UCSD-AML1 (cell line): ENCODE data around the gene SHB.

ENCODE experiments used
- DNase-seq: peaks from one replicate; lab custom pipeline; 2025; ENCODE audit not compliant: unreplicated experiment; lab: John Stamatoyannopoulos, UW

SHB gene

DNA sequence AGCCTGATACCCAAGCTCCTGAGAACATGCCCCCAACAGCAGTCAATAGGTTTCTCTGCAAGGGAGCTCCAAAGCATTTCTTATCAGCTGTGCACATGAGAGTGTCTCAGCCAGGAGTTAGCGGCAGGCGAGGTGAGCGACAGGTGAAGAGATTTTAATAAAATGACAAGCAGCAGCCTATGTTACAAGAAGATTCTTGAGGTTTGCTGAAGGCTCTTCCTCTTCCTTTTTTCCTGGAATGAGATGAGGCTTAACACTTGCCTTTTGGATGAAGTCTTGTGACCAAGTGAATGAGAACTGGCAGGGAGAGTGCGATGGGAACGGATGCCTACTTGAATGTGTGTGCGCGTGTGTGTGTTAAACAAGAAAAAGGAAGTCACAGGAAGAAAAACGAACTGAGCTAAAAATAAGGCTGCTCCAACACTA lies 76.1 kb downstream of the SHB start:
- peak; percentile 43 for DNase-seq

DNA sequence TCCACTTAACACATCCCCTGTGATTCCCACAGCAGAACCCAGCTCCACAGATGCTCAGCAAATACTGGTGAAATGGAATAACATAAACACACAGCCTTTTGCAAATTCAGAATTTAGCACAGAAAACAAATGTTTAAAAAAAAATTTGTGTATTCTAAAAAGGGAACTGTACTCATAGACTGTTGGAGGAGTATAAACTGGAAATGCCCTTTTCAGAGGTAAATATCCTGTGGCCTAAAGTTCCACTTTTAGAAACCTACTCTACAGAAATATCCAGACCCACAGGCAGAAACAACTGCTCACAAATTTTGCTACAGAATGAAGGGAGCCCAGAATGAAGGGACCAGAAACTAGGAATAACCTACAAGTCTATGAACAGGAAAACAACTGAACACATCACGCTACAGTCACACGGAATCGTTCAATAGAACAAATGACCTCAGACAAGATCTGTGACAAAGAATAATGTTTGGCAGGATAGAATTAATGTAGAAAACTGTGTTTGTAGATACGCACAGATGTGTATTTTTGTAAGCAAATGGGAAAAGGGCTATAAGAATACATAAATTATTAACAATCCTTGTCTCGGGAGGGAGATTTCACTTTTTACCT lies 78.5 kb downstream of the SHB start:
- DNase-seq = no peak

DNA sequence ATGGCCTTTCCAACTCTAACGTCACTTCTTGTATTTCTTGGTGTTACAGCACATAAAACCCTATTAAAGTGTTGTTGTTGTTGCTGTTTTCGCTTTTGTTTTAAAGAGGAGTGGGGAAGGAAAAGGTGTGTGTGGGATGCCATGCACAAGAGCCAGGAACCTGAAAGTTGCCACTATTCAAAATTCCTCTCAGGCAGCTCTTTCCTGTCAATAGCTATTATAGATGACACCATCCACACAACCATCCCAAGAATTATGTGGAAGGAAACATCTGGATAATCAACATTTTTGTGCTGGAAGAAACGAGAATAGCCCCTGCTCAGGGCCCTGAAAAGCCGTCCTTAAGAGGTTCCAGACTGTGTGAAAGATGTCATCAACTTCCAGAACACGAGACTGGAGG lies 79.3 kb downstream of the SHB start:
- no peak for DNase-seq

DNA sequence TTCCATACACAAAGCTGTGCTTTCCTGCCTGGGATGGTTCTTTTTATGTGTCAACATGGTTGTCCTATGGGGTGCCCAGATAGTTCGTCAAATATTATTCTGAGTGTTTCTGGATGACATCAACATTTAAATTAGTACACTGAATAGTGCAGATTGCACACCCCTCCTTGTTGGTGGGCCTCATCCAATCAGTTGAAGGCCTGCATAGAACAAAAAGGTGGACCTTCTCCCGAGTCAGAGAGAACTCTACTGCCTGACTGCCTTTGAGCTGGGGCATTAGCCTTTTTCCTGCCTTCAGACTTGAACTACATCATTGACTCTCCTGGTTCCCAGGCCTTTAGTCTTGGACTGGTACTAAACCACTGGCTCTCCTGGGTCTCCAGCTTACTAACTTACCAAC lies 80.4 kb downstream of the SHB start:
- DNase-seq = no peak

DNA sequence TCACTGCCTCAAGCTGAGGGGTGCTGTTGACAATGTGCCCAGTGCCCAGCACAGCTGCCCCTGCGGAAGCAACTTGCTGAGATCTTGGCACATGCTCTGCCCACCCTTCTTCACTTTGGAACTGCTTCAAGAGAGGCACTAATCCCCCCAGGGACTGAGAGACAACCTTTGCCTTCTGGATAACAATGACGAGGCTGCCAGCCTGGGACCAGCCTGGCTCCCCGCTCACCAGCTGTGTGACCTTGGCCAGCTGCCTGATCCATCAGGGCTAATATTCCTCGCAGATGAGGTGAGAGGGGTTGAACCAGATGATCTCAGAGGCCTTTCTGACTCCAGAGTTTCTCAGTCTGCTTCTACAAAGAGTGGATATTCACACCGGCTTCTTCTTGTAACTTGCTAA lies 81.0 kb downstream of the SHB start:
- no peak for DNase-seq

DNA sequence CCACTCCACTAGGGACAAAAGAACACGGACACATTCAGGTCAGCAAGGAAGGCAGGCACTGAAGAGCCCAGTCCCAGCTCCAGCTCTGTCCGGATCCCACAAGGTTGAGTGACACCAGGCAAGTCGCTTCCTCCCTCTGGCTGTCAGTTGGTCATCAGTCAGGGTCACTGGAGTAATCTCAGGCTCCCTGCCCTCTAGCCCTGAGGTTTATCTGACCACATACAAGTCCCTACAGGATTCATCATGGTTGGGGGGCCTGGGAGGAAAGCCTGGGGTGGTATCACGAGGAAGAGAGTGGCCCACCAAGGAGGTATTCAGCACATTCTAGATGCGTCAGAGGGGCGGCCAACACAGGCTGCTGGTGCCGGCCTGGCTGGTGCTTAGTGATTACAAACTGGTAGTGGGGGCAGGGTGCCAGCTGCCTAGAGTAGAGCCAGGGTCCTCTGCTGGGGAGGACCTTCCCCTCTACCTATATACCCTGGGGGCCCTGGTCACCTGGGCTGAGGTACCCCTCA lies 81.5 kb downstream of the SHB start:
- no peak for DNase-seq

DNA sequence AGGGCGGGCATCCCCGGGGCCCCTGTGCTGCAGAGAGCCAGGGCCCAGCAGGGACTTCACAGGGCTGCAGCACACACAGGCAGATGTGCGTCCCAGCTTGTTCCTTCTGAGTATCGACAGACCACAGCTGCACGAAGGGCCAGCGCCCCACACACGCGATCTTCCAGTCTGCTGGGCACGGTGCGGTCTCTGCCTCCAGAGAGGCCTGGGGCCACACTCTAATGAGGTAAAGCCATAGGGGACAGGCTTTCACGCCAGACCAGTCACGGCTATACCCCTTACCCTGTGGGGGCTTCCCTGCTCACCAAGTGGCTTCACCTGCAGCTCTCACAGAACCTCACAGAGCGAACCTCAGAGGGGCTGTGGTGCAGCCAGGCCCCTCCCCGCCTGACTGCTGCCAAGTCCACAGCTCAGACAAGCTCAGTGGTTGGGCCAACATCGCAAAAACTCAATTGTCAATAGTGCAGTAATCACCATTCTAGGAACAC lies 82.2 kb downstream of the SHB start:
- DNase-seq = no peak

DNA sequence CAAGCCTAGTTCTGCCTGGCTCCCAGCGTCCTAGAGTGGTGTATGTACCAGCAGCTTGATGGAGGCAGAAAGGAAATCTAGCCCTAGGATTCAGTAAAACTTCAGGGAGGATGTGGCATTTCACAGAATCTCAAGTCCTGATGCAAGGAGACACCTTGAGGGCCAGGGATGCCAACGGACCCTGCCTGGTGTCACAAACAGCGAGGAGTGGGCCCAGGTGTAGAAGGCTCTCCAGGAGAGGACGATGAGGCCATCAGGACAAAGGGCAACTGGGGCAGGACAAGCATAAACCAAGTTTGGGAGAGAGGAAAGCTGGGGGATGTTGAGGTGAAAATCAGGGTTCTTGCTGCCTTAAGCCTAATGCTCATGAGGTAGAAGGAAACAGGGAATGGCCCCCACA lies 83.0 kb downstream of the SHB start:
- no peak for DNase-seq

DNA sequence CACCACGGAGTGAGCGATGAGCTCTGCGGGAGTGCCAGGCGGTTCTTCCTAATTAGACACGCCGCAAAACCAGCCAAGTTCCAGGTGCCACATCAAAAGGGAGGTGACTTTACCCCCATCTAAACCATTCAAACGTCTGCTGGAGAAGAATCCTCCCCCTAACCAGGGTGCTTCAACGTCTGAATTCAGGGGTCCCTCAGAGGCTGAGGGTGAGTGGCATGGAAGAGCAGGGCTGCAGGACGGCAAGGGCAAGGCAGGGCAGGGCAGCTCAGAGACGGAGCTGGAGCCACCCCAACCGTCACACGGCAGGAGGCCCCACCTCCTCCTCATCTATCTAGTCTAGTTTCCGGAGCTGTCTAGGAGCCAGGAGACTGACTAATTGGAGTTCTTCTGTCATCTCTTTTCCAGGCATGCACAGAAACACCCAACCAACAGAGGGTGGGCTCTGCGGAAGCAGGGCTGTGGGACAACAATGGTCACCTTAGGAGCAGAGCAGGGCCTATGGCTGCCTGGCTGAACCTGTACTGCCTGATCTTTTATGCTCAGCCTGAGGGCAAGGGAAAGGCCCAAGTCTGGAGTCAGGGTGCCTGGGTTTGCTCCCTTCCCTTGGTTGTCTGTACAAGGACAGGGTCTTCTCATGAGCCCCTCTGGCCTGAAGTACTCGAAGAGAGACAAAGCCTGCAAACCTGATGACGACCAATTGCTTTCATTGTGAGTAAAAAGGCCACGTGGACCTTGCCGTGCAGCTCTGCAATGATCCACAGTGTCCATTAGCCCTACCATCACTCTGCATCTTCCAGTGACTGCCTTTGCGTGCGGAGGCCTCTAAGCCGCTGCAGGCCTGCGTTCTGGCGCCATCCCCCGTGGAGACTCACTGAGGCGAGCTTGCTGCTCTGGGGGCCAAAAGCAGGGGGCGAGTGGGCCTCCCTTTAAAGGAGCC lies 84.1 kb downstream of the SHB start:
- no peak for DNase-seq

DNA sequence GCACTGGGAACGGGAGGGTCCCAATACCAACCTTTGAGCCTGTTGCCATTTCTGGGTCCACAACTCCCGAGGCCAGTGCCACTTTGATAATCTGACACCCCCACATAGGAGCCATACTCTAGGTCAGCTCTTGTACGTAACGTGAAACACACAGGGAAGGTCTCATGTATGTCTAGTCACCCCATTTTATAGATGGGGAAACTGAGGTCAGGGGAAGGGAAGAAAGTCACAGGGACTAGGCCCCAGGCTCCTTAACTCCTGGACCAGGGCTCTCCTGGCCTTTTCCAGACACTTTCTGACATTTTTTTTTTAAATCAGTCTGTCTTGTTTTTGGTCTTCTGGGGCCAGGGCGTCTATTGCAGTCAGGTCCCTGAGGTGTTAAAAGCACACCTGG lies 84.8 kb downstream of the SHB start:
- no peak for DNase-seq

DNA sequence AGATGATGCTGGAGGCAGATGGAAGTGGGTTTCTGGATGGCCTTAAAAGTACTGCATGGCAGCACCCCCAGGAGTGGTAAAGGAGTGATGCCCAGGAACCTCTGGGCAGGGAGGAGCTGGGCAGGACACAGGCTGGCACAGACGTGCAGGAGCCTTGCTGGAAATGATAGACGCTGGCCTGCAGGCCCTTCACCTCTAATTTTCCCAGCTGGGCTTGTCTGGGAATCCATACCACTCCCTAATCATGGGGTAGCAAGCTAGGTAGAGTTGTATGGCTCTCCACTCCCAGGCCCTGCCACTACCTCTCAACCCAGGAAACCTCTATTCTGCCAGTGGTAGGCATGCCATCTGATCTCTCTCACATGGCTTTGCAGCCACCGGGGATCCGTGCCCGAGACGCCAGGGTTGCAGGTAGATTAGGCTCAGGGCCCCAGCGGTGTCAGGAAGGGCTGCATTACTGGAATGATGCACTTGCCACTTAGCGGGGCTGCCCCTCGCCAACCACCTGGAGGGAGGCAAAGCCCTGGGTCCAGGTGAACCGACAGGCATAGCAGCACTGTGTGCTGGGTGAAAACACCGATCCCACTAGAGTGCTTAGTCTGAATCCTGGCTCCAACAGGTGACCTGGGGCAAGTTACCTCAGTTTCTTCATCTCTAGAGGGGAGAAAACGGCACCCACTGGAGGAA lies 85.5 kb downstream of the SHB start:
- no peak for DNase-seq

DNA sequence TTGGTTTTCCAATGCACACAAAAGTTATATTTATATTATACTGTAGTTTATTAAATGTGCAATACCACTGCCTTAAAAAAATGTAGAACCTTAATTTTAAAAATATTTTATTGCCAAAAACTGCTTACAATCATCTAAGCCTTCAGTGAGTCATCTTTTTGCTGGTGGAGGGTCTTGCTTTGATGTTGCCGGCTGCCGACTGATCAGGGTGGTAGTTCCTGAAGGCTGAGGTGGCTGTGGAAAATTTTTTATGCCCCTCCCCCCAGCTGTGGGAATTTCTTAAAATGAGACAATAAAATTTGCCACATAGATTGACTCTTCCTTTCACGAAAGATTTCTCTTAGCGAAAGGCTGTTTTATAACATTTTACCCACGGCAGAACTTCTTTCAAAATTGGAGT lies 89.2 kb downstream of the SHB start:
- no peak for DNase-seq

DNA sequence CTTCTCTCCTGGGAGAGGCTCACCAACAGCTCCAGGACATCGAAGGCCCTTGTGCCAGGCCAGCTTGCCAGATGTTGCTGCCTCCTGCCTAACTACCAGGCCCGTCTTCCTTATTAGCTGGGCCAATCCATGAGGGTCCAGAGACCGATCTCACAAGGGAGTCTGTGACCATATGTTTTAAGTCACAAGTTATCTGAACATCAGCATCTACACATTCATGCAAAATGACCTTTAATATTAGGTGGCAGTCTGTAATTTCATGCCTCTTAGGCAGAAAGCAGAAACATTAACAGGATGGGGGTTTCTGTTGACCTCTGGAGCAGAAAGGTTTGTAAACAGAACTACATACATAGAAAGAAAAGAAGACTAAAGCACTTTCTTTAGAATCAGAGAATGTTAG lies 90.0 kb downstream of the SHB start:
- no peak for DNase-seq

DNA sequence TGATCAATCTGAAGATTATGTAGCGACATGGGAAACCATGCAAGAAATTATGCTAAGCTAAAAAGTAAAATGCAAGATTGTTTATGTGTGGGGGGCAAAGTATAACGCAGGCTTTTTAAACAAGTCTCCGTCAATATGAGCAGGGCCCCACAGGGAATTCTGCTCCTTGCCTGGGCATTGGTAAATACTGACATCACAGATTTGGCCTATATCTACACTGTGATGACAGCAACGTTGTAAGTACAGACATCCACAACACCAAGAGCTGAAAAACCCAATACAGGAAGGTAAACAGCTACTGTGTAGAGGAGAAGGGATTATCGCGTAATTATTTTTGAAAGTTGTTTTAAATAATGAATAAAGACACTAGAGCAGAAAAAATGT lies 90.6 kb downstream of the SHB start:
- no peak for DNase-seq

DNA sequence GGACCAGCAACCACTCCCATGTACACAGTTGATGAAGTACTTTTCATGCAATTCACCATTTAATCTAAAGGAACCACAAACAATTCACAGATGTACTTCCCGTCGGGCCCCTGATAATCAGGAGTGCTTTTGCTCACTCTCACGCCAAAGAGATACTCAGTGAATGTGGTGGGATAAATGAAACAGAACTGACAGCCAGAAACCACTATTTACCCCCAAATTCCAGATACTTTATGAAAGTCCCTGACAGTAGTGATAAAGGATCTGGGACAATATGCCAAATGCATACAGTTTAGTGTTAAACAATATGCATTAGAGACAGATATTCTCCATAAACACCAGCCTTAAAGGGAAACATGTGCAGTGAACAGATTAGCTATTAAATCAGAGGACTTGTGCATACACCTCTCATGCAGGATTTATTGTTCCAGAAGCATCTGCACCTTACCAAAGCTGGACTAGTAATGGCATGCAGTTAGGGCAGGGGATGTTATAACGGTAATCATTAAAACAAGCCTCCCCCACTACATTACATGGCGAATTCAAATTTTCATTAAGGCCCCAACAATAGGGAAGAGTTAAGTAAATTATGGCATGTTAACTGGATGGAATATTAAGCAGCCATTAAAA lies 91.1 kb downstream of the SHB start:
- no peak for DNase-seq

DNA sequence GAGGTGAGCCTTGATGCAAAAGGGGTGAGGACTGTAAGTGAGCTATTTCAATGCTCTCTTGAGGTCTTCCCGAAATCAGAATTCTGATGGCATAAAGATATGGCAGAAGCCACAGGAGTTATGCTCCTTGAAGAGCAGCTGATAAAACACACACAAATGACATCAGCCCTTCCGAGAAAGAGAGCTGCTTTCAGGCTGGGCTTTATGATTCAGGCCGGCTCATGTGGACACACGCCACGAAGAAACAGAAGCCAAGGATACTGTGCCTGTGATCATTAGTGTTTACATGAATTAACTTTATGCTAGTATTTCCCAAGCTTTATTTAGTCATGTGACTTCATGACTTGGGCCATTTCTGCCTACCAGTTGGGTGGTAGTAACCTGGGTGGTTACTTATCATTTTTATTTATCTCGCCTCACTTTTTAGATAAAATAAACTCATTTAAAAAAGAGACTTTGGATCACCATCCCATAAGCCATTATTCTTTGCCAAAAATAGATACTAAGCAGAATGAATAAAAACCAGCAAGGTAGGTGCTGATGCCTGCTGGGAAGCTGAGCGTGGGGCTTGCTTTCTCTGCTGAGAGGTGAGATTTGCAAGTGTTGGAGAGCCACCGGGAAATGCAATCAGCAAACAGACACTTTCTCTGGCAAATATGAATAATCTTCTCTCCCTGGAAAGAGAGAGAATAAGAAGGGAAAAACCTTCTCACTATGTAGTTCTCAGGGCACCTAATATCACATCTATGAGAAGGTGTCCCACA lies 92.1 kb downstream of the SHB start:
- DNase-seq = no peak

DNA sequence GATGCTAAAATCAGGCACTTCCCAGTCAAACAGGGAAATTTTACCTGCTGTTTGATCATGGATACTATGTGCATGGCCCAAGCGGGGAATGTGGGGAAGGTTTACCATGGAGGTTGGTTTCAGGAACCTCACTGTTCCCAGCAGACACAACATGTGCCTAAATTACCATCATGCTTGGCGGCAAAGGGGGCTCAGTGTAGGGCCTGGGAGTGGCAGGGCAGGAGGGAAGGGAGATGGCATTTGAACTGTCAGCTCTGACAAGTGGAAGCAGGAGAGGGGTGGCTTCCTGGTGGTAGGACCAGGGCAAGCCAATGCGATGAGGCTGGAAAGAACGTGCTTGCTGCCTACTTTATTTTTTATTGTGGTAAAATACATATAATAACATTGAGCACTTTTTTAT lies 93.4 kb downstream of the SHB start:
- DNase-seq = no peak

DNA sequence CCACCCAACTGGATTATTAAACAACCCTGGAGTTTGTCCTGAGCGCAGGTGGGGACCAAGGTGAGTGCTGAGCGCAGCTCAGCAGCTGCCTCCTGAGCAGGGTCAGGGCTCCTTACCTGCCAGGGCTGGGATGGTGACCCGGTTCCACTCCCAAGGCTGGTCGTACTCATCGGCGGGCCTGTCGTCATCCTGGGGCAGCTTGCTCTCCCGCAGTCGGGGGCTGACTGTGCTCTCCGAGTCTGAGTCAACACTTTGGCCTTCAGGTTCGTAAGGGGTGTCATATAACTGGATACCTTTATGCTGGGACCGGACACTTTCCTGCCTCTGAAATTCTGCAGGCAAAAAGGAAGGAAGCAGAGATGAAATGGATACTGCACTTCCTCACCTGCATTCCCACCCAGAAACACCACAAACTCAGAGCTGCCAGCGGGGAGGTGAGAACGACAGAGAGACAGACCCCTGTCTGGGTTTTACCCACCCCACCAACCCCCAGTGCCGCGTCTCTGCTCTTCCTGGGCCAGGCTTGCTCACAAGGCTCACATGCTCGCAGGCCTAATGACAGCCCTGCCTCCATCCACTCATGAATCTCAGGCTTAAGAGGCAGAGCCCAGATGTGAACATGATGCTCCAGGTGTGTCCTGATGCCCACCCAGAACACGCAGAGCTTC lies 94.4 kb downstream of the SHB start:
- DNase-seq = no peak

DNA sequence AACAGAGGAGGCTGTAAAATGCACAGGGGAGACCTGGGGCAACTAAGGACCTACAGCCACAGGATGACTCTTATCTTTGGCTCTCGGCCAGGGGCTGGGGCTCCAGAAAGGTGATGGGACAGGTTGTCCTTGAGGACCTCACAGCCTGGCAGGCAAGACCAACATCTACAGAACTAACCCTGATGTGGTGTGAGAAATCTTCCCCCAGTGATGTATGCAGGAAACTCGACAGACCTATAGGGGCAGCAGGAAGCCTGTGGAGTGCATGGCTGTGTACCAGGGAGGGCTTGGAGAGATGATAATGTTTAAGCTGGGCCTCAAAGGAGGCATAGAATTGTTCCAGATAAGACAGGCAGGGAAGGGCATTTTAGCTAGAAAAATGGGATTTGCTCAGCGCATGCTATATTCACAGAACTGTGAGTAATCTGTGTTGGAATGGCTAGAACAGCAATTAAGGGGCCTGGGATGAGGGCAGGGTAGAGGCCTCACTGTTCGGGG lies 96.6 kb downstream of the SHB start:
- no peak for DNase-seq

DNA sequence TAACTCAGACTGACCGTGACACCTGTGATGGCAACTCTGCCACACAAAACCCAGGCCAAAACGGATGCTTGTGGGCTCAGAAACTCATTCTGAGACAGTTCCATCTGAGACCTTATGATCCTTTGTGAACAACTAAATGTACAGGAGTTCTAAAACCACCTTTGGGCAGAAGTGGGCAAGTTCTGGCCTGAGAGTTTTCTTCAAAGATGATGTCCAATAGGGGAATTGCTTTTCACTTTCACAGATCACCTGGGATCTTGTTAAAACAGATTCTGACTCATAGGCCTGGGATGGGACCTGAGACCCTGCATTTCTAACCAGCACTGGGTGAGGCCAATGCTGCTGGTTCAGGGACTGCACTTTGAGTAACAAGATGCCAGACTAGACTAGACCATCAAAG lies 97.3 kb downstream of the SHB start:
- no peak for DNase-seq
